GM12878 (cell line): ENCODE measurements around the gene ENOX2. TPM values are rescaled to one million over a fixed set of nuclear protein-coding genes. Genes with fewer than 3 reads are reported as not detected.

Experiments
- ATAC-seq: fragments of 200-7000 bp; cut with Tn5 transposase; 3 replicates; pipeline ENCODE4 v1.9.1; 2020; ENCODE audit warnings: mild to moderate bottlenecking, moderate library complexity
- BruUV-seq: library from RNA; stranded (reverse); fragments of 400-500 nt; replicated peaks from 2 replicates; lab custom pipeline; 2021; lab: Mats Ljungman, UMichigan
- CTCF ChIA-PET: fragments of 300-600 bp; sonication (Branson Sonifier 250); formaldehyde crosslinking; extraction: SDS; loops from one replicate; lab custom pipeline; 2021; ENCODE audit warnings: inconsistent platforms; lab: Yijun Ruan, JAX
- POLR2A ChIA-PET: fragments of 350-600 bp; formaldehyde crosslinking; extraction: SDS; loops from one replicate; lab custom pipeline; 2021; ENCODE audit warnings: inconsistent platforms; lab: Charles Lee
- RAD21 ChIA-PET: fragments of 300-600 bp; sonication (Branson Sonifier 250); formaldehyde crosslinking; loops from one replicate; lab custom pipeline; 2023; ENCODE audit warnings: antibody characterized with exemption; ENCODE audit not compliant: unreplicated experiment; lab: Charles Lee
- SMC1A ChIA-PET: fragments of 300-600 bp; sonication (Branson Sonifier 250); formaldehyde crosslinking; loops from one replicate; lab custom pipeline; 2023; ENCODE audit not compliant: unreplicated experiment, uncharacterized antibody; lab: Charles Lee
- DNase-seq: peaks from one replicate; pipeline ENCODE4 v3.0.0-alpha.2; 2011; ENCODE audit warnings: low read depth, low spot score
- FAIRE-seq: peaks from 3 replicates; lab custom pipeline; 2011; peaks lifted over from hg19 to GRCh38; lab: Jason Lieb, UNC
- H2AFZ ChIP-seq: 2 replicates; pipeline ENCODE4 v1.6.0; 2011; ENCODE audit warnings: low read depth, low read length, control low read depth; ENCODE audit not compliant: control insufficient read depth
- H3K27ac ChIP-seq: 2 replicates; pipeline ENCODE4 v1.5.1; 2011; ENCODE audit warnings: control low read depth; ENCODE audit not compliant: control insufficient read depth, insufficient read depth
- H3K27me3 ChIP-seq, 2 experiments: replicated peaks in 1 of 2; 2 replicates each; pipeline versions ENCODE4 v1.6.0 to v1.6.1; 2011; ENCODE audit warnings: low read length in 1 of 2; ENCODE audit not compliant: control insufficient read depth in 2 of 2, insufficient read depth in 2 of 2
- H3K36me3 ChIP-seq, 2 experiments: 2 replicates each; pipeline ENCODE4 v1.5.1; 2011; ENCODE audit warnings: low read length in 1 of 2; ENCODE audit not compliant: control insufficient read depth in 2 of 2, insufficient read depth in 2 of 2
- H3K4me1 ChIP-seq: 2 replicates; pipeline ENCODE4 v1.6.1; 2011; ENCODE audit warnings: mild to moderate bottlenecking, low read length, moderate library complexity, mixed read lengths; ENCODE audit not compliant: control insufficient read depth, insufficient read depth
- H3K4me2 ChIP-seq: 2 replicates; pipeline ENCODE4 v1.6.0; 2011; ENCODE audit warnings: control low read depth; ENCODE audit not compliant: control insufficient read depth, insufficient read depth
- H3K4me3 ChIP-seq: fragments of 200-600 bp; sonication (generic); 2 replicates; pipeline ENCODE4 v1.5.1; 2016
- H3K79me2 ChIP-seq: 2 replicates; pipeline ENCODE4 v1.6.0; 2011; ENCODE audit warnings: low read length; ENCODE audit not compliant: control insufficient read depth, insufficient read depth
- H3K9ac ChIP-seq: 2 replicates; pipeline ENCODE4 v1.8.0; 2011; ENCODE audit warnings: low read length, control low read depth, mixed read lengths; ENCODE audit not compliant: control insufficient read depth, insufficient read depth
- H3K9me3 ChIP-seq: replicated peaks from 3 replicates; pipeline ENCODE4 v1.5.1; 2011; ENCODE audit warnings: mild to moderate bottlenecking, low read length; ENCODE audit not compliant: control insufficient read depth, insufficient read depth
- H4K20me1 ChIP-seq: 2 replicates; pipeline ENCODE4 v1.6.0; 2011; ENCODE audit not compliant: control insufficient read depth, insufficient read depth
- E2F4 ChIP-seq: IDR thresholded peaks from 2 replicates; pipeline ENCODE4 v1.6.1; 2012; ENCODE audit warnings: low read depth, low read length, improper control_type of control experiment
- E4F1 ChIP-seq: fragments of 450-650 bp; IDR thresholded peaks from 2 replicates; pipeline ENCODE4 v1.6.1; 2018; ENCODE audit warnings: borderline replicate concordance, mild to moderate bottlenecking; ENCODE audit not compliant: partially characterized antibody
- MAX ChIP-seq: IDR thresholded peaks from 2 replicates; pipeline ENCODE4 v1.6.1; 2012; ENCODE audit warnings: low read depth, low read length, improper control_type of control experiment
- NFIC ChIP-seq: IDR thresholded peaks from 2 replicates; pipeline ENCODE4 v1.6.1; 2012; ENCODE audit warnings: low read depth, mild to moderate bottlenecking, inconsistent platforms, low read length, moderate library complexity
- NFYB ChIP-seq: IDR thresholded peaks from 2 replicates; pipeline ENCODE4 v1.6.1; 2011; ENCODE audit warnings: low read depth, mild to moderate bottlenecking, low read length, improper control_type of control experiment, moderate library complexity; ENCODE audit not compliant: insufficient read depth
- NR2F1 ChIP-seq: fragments of 450-650 bp; conservative IDR thresholded peaks from 2 replicates; pipeline ENCODE4 v1.6.1; 2017; ENCODE audit warnings: mild to moderate bottlenecking
- RELB ChIP-seq: fragments of 450-650 bp; IDR thresholded peaks from 2 replicates; pipeline ENCODE4 v1.6.1; 2017; ENCODE audit warnings: low read depth, mild to moderate bottlenecking, moderate library complexity
- SMC3 ChIP-seq: IDR thresholded peaks from 2 replicates; pipeline ENCODE4 v1.6.1; 2011; ENCODE audit warnings: low read length, improper control_type of control experiment, borderline replicate concordance
- SUPT20H ChIP-seq: IDR thresholded peaks from 2 replicates; pipeline ENCODE4 v1.6.1; 2011; ENCODE audit warnings: low read depth, mild to moderate bottlenecking, low read length, moderate library complexity, borderline replicate concordance; ENCODE audit not compliant: control insufficient read depth
- USF2 ChIP-seq: IDR thresholded peaks from 2 replicates; pipeline ENCODE4 v1.6.1; 2011; ENCODE audit warnings: low read depth, low read length, improper control_type of control experiment, borderline replicate concordance
- WGBS: methylation state at CpG from one replicate; pipeline ENCODE4 v1.1.6; 2016; ENCODE audit warnings: low lambda C conversion rate; ENCODE audit not compliant: insufficient replicate concordance, insufficient coverage; ENCODE audit errors: missing lambda C conversion rate; 5-methylcytosine and 5-hydroxymethylcytosine counted together
- in situ Hi-C: fragments of 300-500 bp; cut with MboI; formaldehyde crosslinking; loops from 9 replicates; pipeline ENCODE4 v1.14.3; 2018; ENCODE audit warnings: mixed read lengths
- intact Hi-C: fragments of 100-400 bp; cut with micrococcal nuclease; formaldehyde crosslinking; loops from one replicate; pipeline ENCODE4 v1.14.2; 2022; ENCODE audit not compliant: unreplicated experiment
- polyA plus RNA-seq, 11 experiments: library from polyadenylated mRNA; depleted of rRNA in 4 of 11; unstranded in 6 of 11; stranded (reverse) in 5 of 11; fragments of >200 nt; fragmentation: Nextera tagmentation in 4 of 11; fragmentation: Illumina TruSeq in 1 of 11; extraction: Ambion mirVana in 4 of 11; extraction: Trizol in 1 of 11; gene quantifications; 1 replicate in 1 of 11; 2 replicates in 10 of 11; pipeline versions ENCODE4 v1.2.1 to v1.2.3, GENCODE V29; 2011 to 2016; ENCODE audit warnings: inconsistent platforms in 2 of 11, missing spikeins in 2 of 11, low read depth in 1 of 11
- total RNA-seq, 4 experiments: library from RNA; depleted of rRNA in 3 of 4; stranded (reverse); fragments of >200 nt in 3 of 4; fragmentation: Illumina TruSeq in 1 of 4; extraction: Trizol in 1 of 4; gene quantifications; 2 replicates each; pipeline versions ENCODE4 v1.2.1 to v1.2.3, GENCODE V29; 2013 to 2021

ENOX2 gene
- total and polyA plus RNA-seq, 10 of the 15 experiments (the other 5 are each of a cell fraction or from before 2014, with no cell fraction given) = 3.2 to 13.0 (median 7.7) TPM

GRCh38 chrX:130828641-130829040 is 74.4 kb downstream of the ENOX2 start:
- POLR2A ChIA-PET = no interaction called here
- no TSS peak for BruUV-seq
- FAIRE-seq = no peak

GRCh38 chrX:130827648-130828047 is 75.4 kb downstream of the ENOX2 start:
- no peak overlapping the region for H3K4me3 ChIP-seq
- ATAC-seq (no peak), FAIRE-seq (no peak), DNase-seq (no peak)
- WGBS = 66% methylated on average over 2 of the region's 2 CpGs
- H3K9ac ChIP-seq = no peak overlapping the region
- ChIA-PET SMC1A (no interaction called here), RAD21 (no interaction called here), CTCF (no interaction called here), POLR2A (interaction anchor here (0.6 kb wide), 1 partner anchor 806 kb away, joined by 5 read pairs; no protein-coding TSS in a partner anchor)
- no TSS peak for BruUV-seq
- no peak overlapping the region for H3K4me2 ChIP-seq
- in situ Hi-C loops = no loop called here
- intact Hi-C loops = no loop called here
- H4K20me1 ChIP-seq = no peaks in the 10 kb centered on the region
- no peaks in the 10 kb centered on the region for H3K9me3 ChIP-seq
- H3K79me2 ChIP-seq = no peaks in the 10 kb centered on the region
- no peaks in the 10 kb centered on the region for H3K27me3 ChIP-seq
- H3K4me1 ChIP-seq = no peaks in the 10 kb centered on the region
- no peaks in the 10 kb centered on the region for H3K36me3 ChIP-seq
- no peak overlapping the region for H2AFZ ChIP-seq
- H3K27ac ChIP-seq = no peak overlapping the region
- no peak for TF ChIP-seq MAX
- no peak for TF ChIP-seq NR2F1
- TF ChIP-seq SUPT20H = no peak
- no peak for TF ChIP-seq NFIC
- no peak for TF ChIP-seq USF2
- no peak for TF ChIP-seq E4F1
- no peak for TF ChIP-seq RELB
- TF ChIP-seq E2F4 = no peak
- no peak for TF ChIP-seq SMC3

More at GRCh38 chrX:130828641-130829040, 74.4 kb downstream of the ENOX2 start:
- ChIA-PET RAD21 (no interaction called here), CTCF (no interaction called here), SMC1A (no interaction called here)
- Histone ChIP-seq H2AFZ (no peak overlapping the region), H3K4me3 (no peak overlapping the region), H4K20me1 (no peaks in the 10 kb centered on the region), H3K27ac (no peak overlapping the region), H3K9ac (no peak overlapping the region), H3K9me3 (no peaks in the 10 kb centered on the region), H3K79me2 (no peaks in the 10 kb centered on the region), H3K36me3 (no peaks in the 10 kb centered on the region), H3K4me1 (no peaks in the 10 kb centered on the region), H3K27me3 (no peaks in the 10 kb centered on the region), H3K4me2 (no peak overlapping the region)
- ATAC-seq = no peak
- intact Hi-C loops = no loop called here
- no peak for TF ChIP-seq NFYB
- WGBS = 60% methylated on average over 3 of the region's 3 CpGs
- DNase-seq = no peak
- in situ Hi-C loops = no loop called here
